ENCODE results near the gene HDHD5.

The HDHD5 gene

GRCh38 chr22:17106785-17107546 is 52.1 kb downstream of the HDHD5 start:
- DNase-seq (ENCODE audit: low spot score), result no peak
- TF ChIP-seq CTCF (IDR thresholded peaks at IDR 0.05), result no peak
- no peak overlapping the region for H3K4me3 ChIP-seq
- peak overlapping the region in 1 of 2 donors; percentile 66 for H3K27ac ChIP-seq

- Histone ChIP-seq H3K27ac (peak overlapping the region in 1 of 2 donors; percentile 66), H3K4me3 (no peak overlapping the region)
- peak; percentile 67 for DNase-seq (ENCODE audit: low spot score)
- TF ChIP-seq CTCF (IDR thresholded peaks at IDR 0.05), result no peak
Measured at GRCh38 chr22:17106161-17106784, 52.8 kb downstream of the HDHD5 start.

- DNase-seq (ENCODE audit: low spot score), result peak; percentile 61
- Histone ChIP-seq H3K4me3 (no peak overlapping the region), H3K27ac (peak overlapping the region in 1 of 2 donors; percentile 66)
- TF ChIP-seq CTCF (IDR thresholded peaks at IDR 0.05), result no peak
Measured at GRCh38 chr22:17105143-17106129, 53.6 kb downstream of the HDHD5 start.

GRCh38 chr22:17104336-17104935 is 54.6 kb downstream of the HDHD5 start:
- TF ChIP-seq CTCF (IDR thresholded peaks at IDR 0.05), result no peak
- no peak overlapping the region for H3K27ac ChIP-seq
- no peak overlapping the region for H3K4me3 ChIP-seq
- no peak for DNase-seq (ENCODE audit: low spot score)

GRCh38 chr22:17103351-17103750 is 55.7 kb downstream of the HDHD5 start:
- H3K27ac ChIP-seq, result no peak overlapping the region
- H3K4me3 ChIP-seq, result no peak overlapping the region
- DNase-seq (ENCODE audit: low spot score), result no peak
- TF ChIP-seq CTCF (IDR thresholded peaks at IDR 0.05), result no peak

- DNase-seq (ENCODE audit: low spot score), result no peak
- no peak overlapping the region for H3K4me3 ChIP-seq
- TF ChIP-seq CTCF (IDR thresholded peaks at IDR 0.05), result no peak
- no peak overlapping the region for H3K27ac ChIP-seq
Measured at GRCh38 chr22:17102297-17102667, 56.8 kb downstream of the HDHD5 start.

All from coronary artery (tissue), 2 donors.